GM12878 (cell line): ENCODE results near the gene SVOP.

ENCODE experiments used
- BCL11A ChIP-seq: IDR thresholded peaks from 2 replicates; pipeline ENCODE4 v1.6.1; 2011; ENCODE audit warnings: low read depth, low read length
- CTCF ChIP-seq, 3 experiments: IDR thresholded peaks in 2 of 3; conservative IDR thresholded peaks in 1 of 3; 2 replicates each; pipeline ENCODE4 v1.5.1; 2011; ENCODE audit warnings: low read depth in 3 of 3, low read length in 3 of 3, mild to moderate bottlenecking in 3 of 3, control low read depth in 2 of 3, moderate library complexity in 2 of 3, inconsistent platforms in 1 of 3, mixed read lengths in 1 of 3; ENCODE audit not compliant: control insufficient read depth in 2 of 3, insufficient read depth in 1 of 3; ENCODE audit errors: extremely low read depth in 1 of 3
- POLR2A ChIP-seq: IDR thresholded peaks from 2 replicates; pipeline ENCODE4 v1.6.1; 2011; ENCODE audit warnings: low read depth, mild to moderate bottlenecking, low read length
- POLR2AphosphoS5 ChIP-seq: IDR thresholded peaks from 2 replicates; pipeline ENCODE4 v1.6.1; 2011; ENCODE audit warnings: mild to moderate bottlenecking, low read length, inconsistent platforms
- RAD21 ChIP-seq: IDR thresholded peaks from 2 replicates; pipeline ENCODE4 v1.6.1; 2011; ENCODE audit warnings: mild to moderate bottlenecking, low read depth, low read length, moderate library complexity; ENCODE audit not compliant: insufficient read depth
- YY1 ChIP-seq: IDR thresholded peaks from 2 replicates; pipeline ENCODE4 v1.6.1; 2011; ENCODE audit warnings: low read depth, mild to moderate bottlenecking, low read length
- TF ChIP-seq, protein P1 (sequence below): IDR thresholded peaks from 2 replicates; pipeline ENCODE4 v1.6.1; 2012; ENCODE audit warnings: low read length, inconsistent platforms

GRCh38 chr12:108895220-108895802, 125.6 kb downstream of the SVOP start:
- no peak for TF ChIP-seq RAD21
- TF ChIP-seq CTCF (IDR thresholded peaks at IDR 0.05 in 2 of 3, conservative IDR thresholded peaks at IDR 0.05 in 1 of 3; ENCODE audit: control insufficient read depth in 2 of 3, extremely low read depth in 1 of 3, insufficient read depth in 1 of 3, low read depth in 3 of 3, low read length in 3 of 3) = no peak
- TF ChIP-seq POLR2A = no peak
- TF ChIP-seq BCL11A = no peak
- no peak for TF ChIP-seq POLR2AphosphoS5
- no peak for TF ChIP-seq YY1
- TF ChIP-seq, protein P1, sequence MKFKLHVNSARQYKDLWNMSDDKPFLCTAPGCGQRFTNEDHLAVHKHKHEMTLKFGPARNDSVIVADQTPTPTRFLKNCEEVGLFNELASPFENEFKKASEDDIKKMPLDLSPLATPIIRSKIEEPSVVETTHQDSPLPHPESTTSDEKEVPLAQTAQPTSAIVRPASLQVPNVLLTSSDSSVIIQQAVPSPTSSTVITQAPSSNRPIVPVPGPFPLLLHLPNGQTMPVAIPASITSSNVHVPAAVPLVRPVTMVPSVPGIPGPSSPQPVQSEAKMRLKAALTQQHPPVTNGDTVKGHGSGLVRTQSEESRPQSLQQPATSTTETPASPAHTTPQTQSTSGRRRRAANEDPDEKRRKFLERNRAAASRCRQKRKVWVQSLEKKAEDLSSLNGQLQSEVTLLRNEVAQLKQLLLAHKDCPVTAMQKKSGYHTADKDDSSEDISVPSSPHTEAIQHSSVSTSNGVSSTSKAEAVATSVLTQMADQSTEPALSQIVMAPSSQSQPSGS = no peak
